Right renal cortex interstitium (tissue), 3 donors: Measurements from ENCODE around the gene B4GALT2. TPM values are rescaled to one million over a fixed set of nuclear protein-coding genes. Genes with fewer than 3 reads are reported as not detected.
A peak's percentile ranks its signal among the peaks of the same experiment; 100 is the strongest.

Source experiments
- DNase-seq, 3 donors: peaks; one replicate each; pipeline ENCODE4 v3.0.0-alpha.2; 2013; ENCODE audit warnings: low read depth in 3 of 3, low spot score in 2 of 3
- polyA plus RNA-seq, 3 donors: library from polyadenylated mRNA; unstranded; fragments of 120-200 nt; gene quantifications; one replicate each; pipeline ENCODE4 v1.2.1, GENCODE V29; 2013; ENCODE audit not compliant: insufficient read length in 3 of 3

The B4GALT2 gene
- polyA plus RNA-seq, 3 donors = 34.6 to 39.8 (median 37.2) TPM

DNA sequence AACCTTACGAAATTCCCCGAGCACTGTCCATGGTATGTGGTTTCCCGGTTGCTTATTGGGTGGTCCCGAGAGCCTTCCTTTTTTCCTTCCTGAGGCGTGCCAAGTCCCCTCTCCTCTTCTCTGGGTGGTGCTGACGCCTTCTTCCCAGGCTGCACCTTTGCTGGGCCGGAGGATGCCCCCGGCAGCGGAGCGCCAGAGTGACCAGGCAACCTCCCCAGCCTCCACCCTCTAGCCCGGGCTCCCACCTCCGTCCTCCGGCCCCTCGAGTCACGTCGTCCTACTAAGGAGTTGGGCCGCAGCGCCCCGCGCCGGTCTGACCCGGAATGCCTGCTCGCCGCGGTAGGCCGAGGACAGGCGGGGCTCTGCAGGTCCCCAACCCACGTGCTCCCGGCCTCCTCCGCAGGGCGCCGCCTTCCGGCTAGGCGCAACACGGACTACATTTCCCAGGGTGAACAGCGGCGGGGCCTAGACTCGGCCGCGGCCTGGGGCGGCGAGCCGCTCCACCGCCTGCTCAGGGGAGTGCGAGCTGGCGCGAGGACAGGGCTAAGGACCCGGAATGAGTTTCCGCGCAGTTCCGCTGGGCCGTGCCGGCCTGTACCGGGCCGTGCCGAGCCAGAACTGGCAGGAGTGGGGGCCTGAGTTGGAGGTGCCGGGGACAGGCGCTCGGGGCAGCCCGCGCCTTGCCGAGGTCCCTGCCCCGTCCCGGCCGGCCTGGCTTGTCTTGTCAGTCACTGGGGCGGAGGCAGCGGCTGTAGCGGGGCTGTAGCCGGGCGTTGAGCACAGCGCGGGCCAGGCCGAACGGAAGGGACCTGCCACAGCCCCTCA lies 32.6 kb upstream of the B4GALT2 start, which contains the start of gene IPO13:
IPO13 (plus strand) TSS at position 715 of the 825 bp plus-strand sequence. CDS start 651 bp downstream, outside the sequence.
- DNase-seq = peak; percentile 87 to 92 (median 88)

DNA sequence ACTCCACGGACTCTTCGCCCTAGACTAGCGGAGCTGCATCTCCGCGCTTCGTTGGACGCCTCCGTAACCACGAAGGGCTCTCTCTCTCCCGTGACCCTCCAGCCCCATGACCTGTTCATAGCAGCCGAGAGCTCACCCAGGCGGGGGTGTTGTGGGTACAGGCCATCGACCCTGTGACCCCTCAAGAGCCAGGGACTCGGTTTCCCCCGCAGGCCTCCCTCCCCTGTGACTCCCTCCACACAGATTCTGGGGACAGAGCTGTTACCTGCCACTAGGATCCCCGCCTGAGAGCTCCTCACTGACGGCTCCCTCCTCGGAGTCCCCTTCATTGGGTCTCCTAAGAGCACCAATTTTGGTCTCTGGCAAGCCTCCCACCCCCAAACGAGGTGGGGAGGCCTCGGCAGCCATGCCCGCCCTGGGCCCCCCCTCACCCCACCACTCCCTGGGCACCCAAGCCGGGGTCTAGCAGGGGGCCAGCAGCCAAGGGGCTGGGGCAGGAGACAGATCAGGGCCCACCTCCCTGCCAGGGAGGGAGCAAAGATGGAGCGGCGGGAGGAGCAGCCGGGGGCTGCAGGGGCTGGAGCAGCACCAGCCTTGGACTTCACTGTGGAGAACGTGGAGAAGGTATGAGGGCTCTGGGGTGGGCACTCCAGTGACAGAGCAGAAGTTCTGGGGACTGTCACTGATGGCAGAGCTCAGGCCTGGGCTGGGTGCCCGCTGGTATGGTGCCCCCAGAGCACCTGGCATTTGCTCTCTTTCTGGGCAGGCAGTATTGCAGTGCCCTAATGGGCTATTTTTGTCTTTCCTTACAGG lies 31.7 kb upstream of the B4GALT2 start:
- DNase-seq = no peak

DNA sequence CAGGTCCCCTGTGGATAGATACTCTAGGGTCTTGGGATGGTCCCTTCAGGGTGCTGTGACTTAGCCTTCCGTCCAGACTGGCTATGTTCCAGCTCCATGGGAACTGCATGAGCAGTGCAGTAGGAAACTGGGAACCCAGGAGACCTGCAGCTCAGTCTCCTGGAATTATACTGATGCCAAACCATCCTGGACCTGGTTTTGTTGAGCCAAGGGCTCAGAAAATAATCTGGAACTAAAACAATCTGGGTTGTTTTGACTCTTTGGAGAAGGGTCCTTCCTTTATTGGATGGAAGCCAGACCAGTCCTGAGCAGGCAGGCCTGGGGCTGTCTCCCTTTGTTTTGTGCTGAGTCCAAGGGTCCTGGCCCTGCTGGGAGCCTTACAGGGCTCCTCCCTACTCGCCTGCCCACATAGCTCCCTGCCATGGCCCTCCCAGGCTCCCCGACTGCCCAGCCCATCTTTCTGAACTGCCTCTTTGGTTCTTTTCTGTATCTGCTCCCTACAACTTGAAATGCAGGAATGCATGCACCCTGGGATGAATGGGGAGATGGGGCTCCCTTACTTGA lies 31.1 kb upstream of the B4GALT2 start:
- DNase-seq = no peak

DNA sequence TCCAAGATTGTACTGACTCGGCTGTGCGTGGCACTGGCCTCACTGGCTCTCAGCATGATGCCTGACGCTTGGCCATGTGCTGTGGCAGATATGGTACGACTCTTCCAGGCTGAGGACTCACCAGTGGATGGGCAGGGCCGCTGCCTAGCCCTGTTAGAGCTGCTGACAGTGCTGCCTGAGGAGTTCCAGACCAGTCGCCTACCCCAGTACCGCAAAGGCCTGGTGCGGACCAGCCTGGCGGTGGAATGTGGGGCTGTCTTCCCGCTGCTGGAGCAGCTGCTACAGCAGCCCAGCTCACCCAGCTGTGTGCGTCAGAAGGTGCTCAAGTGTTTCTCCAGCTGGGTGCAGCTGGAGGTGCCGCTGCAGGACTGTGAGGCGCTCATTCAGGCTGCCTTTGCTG lies 29.3 kb upstream of the B4GALT2 start:
- DNase-seq = no peak

DNA sequence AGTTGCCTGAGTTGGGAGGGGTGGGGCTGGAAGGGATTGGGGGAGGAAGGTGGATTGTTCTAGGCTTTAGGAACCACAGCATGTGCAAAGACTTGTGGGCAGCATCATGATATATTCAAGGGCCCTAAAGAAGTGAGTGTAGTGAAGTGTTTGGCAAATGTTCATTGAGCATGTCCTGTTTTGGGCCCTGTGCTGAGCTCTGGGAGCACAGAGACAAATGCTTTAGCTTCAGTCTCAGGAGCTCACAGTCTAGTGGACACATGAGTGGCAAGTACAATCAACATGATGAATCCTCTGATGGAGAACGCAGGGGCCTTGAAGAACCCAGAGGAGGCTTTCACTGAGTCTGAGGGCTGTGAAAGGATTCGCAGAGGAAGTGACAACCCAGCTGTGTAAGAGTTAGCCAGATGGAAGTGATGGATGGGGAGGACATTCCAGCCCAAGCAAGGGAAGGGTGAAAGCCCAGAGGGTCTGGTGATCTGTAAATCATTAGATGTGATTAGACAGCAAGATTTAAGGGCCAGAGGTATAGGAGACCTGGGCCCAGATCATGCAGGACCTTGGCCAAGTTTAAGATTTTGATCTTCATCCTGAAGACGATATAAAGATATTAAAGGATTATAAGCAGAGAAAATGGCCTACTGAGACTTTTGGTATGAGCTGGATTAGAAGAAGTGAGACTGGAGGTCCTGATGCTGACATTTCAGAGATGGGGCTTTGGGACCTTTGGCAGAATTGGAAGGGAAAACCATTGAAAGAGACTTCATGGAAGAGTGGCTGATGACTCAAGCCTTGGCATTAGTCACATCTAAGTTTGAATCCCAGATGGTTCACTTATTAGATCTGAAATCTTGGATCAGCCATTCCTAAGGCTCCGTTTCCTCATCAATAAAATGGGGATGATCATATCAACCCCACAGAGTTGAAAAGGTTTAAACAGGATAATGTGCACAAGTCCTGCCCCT lies 27.7 kb upstream of the B4GALT2 start:
- no peak for DNase-seq

DNA sequence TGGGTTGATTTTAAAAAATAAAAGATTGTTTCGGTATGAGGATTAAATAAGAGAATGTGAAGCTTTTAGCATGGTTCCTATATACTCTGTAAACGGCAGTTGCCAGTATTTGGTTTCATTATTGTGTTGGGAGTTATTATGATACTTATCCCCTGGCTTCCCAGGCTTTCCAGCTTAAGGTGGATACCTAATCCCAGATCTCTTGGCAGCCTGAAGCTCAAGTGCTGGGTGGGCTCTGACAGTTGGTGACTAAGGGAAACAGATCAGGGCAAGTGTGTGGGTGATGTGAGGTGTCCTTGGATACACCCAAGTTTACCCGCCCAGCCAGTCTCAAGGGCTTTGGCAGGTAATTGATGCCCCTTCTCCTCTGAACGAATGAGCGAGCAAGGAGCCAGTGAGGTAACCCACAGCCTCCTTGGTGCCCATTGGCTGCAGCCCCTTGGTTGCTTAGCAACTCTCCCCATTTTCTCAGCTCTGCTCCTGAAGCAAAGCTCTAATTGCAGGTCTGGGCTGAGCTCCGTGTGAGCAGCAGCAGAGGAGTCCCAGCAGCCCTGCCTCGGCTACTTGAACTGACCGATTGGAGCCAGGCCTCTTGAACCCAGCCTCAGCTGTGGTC lies 26.2 kb upstream of the B4GALT2 start:
- no peak for DNase-seq

DNA sequence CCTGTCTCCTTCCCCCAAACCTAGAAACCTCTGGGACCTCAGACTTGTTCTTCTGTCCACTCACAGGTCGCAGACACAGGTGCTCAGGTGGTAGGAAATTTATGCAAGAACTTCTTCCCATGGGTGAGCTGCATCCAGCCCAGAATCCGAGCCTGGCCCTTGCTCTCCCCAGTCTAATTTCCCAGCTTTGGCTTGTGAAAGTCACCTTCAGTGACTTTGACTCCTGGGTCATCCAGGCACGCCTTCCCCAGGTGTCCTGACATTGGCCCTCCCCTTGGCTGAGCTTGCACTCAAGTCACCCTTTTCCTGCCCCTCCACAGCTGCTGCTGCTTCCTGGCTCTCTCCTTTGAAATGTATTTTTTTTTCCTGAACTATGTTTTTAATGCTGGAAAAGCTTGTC lies 25.6 kb upstream of the B4GALT2 start:
- DNase-seq = no peak

DNA sequence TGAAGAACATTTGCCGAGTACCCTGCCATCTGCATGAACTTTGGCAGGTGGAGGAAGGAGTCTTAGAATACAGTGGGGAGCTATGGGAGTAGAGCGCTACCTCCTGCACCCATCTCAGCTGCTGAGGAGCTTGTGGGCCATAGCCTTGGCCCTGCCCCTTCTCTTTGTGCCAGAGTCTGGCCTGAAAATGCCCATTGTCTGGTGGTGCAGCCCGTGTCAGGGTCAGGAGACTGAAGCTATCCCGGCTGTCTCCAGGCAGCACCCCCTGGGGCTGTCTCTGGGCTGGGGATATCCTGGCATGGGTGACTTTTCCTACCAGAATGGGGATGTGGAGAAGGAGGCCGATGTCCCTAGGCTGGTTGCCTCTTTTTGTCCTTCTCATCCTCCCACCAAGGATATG lies 25.0 kb upstream of the B4GALT2 start:
- no peak for DNase-seq

DNA sequence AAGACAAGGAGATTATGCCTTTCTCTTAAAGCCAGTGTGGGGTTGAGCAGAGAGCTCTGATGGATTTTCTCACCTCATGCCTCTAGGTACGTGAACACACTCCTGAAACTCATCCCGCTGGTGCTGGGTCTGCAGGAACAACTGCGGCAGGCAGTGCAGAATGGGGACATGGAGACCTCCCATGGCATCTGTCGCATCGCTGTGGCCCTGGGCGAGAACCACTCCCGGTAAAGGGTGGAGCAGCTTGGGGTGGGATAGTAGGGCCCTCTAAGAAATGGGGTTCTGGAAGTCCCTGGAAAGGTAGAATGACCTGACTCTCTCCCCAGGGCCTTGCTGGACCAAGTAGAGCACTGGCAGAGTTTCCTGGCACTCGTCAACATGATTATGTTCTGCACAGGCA lies 22.8 kb upstream of the B4GALT2 start:
- no peak for DNase-seq

DNA sequence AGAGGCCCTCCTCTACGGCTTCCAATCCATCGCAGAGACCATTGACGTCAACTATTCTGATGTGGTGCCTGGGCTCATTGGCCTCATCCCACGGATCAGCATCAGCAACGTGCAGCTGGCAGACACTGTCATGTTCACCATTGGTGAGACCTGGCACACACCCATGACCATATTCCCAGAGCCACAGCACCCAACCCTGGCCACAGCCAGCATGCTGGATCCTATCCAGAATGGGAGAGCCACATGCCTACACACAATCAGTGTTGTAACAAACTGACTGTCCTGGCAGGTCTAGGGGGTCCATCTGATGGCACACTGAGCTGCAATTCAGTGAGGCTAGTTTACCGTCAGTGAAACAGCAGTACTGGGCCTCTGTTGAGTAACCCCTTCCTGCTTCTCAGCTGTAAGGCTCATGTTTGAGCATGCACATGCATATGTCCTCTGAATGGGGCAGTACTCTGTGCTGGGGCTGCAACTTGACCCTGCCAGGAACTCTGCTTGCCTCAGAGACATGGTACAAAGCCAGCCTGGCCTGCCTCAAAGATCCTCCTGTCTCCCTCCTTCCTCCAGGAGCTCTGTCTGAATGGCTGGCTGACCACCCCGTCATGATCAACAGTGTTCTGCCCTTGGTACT lies 21.5 kb upstream of the B4GALT2 start:
- DNase-seq = no peak

DNA sequence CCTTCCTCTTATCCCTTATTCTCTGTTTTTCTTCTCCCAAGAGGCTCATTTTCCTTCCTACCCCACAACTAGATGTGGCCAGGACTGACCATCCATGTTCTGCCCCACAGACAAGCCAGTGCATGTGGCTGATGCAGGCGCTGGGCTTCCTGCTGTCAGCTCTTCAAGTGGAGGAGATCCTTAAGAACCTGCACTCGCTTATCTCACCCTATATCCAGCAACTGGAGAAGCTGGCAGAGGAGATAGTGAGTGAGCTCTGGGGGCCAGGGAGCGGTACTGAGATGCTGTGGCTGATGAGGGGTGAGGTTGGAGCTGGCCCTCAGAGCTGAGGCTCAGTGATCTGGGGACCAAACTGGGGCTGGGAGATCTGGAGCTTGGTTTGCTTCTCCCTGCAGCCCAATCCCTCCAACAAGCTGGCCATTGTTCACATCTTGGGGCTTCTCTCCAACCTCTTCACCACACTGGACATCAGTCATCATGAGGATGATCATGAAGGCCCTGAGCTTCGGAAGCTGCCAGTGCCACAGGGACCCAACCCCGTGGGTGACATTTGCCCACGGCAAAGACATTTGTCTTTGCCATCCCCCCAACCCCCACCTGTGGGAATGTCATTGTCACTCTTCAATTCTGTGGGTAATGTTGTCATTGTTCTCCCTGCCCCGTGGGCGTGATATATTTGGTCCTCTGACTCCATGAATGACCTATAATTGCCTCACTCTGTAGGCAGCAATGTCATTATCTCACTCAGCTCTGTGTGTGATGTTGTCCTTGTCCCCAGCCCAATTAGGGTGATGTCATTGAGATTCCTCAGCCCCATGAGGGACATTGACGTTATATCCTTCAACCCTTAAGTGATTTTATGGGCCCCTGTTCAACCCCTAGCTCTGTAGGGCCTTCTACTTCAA lies 20.4 kb upstream of the B4GALT2 start:
- no peak for DNase-seq

DNA sequence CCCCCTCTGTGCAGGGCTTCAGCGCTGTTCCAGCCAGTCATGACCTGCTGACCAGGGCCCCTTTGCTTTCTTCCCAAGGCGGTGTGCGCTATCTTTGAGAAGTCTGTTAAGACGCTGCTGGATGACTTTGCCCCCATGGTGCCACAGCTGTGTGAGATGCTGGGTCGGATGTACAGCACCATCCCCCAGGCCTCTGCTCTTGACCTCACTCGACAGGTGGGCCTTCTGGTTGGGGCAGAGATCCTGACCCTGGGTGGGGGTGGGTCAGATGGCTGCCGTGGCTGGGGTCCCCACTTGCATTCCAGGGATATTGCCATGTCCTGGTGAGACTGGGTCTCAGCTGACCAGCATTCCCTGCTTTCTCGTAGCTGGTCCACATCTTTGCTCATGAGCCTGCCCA lies 18.2 kb upstream of the B4GALT2 start:
- DNase-seq = no peak

DNA sequence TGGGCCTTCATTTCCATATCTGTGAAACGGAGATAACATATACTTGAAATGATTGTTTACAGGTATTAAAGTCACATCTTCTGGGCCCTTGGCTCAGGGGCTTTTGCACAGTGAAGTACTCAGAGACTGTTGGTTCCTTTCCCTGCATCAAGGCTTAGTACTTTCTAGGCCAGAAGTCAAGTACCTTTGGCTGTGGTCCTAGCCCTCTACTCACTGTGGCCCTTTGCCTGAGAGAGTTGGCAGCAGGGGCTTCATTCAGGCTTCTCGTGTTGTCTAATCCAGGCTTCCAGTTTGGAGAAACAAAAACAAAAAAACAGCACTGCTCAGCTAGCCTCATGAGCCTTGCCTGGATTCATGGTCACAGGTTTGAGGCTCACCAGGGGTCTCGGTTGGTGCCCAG lies 17.3 kb upstream of the B4GALT2 start:
- no peak for DNase-seq

DNA sequence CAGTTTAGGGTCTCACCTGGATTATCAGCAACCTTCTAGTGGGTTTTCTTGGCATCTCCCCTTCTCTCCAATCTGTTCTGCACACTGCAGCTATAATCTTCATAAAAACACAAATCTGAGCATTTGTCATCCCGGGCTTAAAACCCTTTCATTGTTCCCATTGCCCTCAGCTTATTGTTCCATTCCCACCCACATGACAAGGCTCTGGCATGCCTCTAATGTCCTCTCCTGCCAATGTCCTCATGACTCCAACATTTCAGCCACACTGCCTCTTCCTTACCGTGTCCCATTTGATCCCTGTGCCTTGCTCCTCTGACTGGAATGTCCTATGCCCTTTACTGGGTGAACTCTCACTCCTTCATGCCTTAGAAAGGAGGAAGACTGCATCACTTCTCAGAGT lies 16.7 kb upstream of the B4GALT2 start:
- no peak for DNase-seq

DNA sequence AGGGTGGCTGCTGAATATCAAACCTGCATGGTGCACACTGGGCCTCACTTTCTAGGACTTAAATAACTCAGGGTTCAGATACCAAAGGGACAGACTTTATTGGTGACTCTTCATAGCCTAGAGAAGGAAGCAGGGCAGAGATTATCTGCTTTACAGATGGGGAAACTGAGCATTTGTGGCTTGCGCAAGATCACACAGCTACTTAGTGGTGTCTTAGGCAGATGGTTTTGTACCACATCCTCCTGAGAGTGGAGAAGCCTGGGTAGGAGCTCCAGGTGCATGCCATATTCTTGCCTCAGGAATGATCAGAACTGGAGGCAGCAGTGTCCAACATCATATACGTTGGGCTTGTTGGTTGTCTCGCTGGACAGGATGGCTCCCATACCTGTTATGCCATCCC lies 16.0 kb upstream of the B4GALT2 start:
- DNase-seq = no peak

DNA sequence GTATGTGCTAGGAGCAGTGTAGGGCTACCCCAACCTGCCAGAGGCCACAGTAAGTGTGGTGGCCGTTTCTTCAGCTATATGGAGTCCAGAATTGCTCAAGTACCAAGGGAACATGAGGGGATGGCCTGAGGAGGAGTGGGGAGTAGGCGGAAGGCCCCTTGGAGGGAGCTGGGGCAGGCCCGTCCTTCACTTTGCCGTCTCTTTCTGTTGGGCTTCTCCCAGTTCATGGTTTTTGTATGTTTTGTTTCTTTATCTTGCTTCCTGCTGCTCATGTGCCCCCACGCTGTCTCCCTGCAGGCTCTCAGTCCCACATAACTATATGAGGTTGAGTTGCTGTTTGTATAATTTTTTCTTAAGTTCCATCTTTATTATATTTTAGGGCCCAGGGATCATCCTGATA lies 15.1 kb upstream of the B4GALT2 start:
- DNase-seq = no peak

DNA sequence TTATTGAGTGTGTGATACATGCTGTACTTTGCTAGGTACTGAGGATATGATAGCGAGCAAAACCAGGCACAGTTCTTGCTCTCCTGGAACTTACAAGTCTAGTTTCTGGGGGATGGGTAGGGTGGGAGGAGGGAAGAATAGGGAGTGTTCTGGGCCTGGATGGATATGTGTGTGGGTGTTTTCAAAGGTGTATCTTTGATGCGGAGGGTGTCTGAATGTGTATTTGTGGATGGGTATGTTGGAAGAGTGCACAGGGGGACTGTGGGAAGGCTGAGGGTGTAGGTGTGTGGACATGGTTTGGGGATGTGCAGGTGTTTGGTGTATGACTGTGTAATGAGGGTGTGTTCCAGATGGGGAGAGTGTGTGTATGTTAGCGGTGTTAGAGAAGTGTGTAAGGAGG lies 13.7 kb upstream of the B4GALT2 start:
- DNase-seq = no peak

DNA sequence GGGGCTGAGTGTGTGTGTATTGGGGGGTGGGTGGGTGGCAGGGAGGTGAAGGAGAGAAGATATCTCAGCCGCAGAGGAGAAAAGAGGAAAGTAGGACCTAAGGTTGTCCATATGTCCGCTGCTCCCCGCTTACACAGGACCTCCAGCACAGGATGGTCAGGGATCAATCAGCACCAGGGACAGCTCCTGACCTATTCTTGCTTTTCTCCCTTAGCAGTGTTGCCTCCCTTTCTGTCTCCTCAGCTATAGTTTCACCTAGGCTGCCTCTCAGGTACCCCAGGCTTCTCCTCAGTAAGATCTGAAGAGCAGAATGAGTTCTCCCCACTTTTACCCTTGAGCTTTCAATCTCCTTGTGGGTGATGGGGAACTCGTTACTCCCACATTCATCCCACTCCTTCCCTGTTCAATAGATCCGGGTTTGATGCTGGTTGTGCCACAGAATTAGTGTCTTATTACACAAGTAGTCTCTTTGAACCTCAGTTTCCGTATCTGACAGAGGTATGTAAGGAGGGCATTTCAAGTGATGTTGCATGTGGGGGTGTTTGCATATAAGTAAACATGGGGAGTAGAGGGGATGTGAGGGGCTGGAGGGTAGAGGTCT lies 10.6 kb upstream of the B4GALT2 start:
- no peak for DNase-seq
